HG02870 (cell line): ENCODE measurements around the gene STXBP5L.
"Not testable (repeated sequence)": the region's sequence is repeated elsewhere in the genome, so short reads cannot be mapped to it uniquely, and the experiment has no call there.

Source experiments
- ATAC-seq: cut with Tn5 transposase; IDR thresholded peaks from one replicate; pipeline ENCODE4 v1.9.1; 2021; ENCODE audit warnings: mild to moderate bottlenecking, moderate library complexity; ENCODE audit not compliant: unreplicated experiment

STXBP5L gene

DNA sequence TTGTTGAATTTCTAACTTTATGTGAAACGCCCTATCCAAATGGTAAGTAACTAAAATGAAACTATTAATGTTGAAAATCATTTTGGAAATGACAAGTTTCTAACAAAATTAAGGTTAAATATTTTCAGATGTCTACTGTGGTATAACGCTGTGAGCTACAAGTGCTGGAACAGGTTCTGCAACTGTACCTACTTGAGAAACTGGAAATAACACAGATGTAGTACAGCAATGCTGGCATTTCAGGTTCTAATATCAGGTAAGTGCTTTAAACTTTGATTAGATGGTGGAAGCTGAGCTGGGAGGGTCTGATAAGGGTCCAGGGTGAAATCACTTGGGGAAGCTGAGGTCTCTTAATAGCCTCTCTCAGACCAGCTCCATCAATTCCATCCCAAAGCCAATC is 315.1 kb downstream of the STXBP5L start:
- no peak for ATAC-seq

DNA sequence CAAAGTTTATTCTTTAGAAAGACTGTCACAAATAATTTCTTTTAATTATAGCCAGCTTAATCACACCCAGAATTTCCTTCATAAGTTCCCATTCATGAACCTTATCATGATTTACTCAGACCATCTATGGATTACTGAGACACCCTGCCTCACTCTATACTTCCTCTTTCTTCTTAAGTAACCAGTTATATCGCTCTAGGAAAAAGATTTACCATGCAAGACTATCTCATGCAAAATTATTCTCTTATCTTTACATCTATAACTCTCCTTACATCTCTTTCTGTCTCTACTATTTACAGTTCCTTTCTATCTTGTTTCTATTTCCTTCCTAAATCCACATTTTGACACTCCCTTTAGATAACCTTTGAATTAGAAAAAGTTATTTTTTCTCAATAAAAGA is 321.0 kb downstream of the STXBP5L start:
- ATAC-seq = no peak

DNA sequence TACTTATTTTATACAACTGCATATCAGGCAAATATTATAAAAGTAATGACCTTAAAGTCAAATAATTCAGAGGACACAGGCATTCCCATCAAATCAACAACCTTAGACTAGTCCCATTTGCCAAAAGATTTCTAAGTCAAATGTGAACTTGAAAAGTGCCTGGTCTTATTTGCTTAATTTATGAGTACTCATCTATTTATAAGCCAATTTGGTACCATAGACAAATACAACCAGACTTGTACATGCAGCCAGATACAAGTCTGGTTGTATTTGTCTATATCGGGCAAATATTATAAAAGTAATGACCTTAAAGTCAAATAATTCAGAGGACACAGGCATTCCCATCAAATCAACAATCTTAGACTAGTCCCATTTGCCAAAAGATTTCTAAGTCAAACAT is 322.2 kb downstream of the STXBP5L start:
- not testable (repeated sequence) for ATAC-seq

DNA sequence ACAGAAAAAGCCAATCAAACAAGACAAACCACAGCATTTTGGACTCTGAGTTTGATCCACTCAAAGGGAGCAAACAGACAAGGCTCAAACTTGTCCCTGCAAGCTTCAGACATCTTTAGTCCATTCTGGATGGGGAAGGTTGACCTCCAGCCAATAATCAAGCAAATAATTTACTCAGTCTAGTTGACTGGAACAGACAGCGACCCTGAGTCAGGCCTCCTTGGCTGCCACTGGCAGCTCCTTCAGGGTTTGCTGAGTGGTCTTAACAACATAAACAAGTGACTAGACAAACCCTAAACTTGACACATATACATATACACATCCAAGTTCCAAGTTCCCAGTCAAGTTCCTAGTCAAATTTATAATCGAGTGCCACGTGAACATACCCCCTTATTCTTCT is 323.9 kb downstream of the STXBP5L start:
- ATAC-seq = no peak

DNA sequence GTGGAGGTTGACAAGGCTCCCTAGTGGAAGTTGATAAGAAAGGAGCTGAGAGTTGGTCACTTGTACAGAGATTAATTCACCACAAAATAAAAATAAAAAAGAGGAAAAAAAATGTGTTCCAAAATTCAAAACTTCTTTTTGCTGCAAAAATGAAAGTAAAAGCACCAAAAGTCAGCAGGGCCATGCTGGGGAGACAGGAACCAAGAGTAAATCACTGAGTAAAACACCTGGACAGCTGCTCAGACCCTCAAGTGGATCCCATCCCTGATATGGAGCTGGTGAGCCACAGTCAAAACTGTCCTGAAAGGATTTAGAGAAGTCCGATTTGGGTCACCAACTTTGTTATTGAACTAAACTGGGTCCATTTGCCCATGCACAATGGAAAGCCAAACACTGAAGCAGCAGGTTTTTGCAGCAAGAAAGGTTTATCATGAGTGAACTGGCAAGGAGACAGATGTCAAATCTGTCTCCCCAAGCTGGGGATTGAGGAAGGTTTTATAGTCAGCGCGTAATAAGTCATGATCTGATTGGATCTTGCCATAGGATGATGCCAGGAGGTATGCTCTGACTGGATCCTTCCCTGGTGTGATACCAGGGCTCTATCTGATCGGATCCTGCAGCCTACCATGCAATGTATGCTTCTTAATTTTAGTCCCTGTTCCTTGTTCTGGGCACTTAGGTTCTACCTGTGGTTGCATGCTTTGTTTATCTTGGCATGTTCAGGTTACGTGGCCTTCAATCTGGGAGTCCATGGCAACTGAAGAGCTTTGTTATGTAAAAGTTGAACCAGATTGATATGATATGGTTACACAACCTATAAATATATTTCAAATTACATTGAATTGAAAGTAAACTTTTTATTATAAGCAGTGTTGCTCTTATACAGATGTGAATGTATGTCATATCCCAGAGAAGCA is 324.6 kb downstream of the STXBP5L start:
- ATAC-seq = no peak

DNA sequence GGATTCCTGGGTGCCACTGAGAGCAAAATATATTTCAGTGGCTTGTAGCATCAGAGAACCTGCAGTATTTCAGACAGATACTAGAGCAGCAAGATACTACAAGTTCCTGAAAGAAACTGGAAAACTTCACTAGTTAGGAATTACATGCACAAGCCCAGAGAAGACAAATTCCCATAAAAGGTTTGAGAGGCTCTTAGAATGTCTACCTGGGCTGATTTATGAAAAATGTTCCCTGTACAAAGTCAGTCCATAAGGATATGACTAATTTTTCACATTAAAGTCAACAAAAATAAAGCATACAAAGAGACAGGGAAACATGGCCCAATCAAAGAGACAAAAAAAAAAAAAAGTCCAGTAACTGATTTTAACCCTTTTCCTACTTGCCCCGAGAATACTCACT is 335.2 kb downstream of the STXBP5L start:
- ATAC-seq = no peak

DNA sequence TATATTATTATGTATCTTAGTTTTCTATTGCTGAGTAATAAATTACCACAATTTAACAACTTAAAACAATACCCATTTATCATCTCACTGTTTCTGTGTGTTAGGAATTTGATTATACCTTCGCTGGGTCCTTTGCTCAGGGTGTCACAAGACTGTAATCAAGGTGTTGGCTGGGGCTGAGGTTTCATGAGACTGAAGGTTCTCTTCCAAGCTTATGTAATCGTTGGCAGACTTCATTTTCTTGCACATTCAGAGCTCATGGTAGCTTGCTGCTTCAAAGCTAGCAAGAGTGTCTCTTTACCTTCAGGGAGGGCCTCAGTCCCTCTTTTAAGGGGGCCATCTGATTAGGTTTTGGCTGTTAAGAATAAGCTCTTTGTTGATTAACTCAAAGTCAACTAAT is 344.7 kb downstream of the STXBP5L start:
- no peak for ATAC-seq

DNA sequence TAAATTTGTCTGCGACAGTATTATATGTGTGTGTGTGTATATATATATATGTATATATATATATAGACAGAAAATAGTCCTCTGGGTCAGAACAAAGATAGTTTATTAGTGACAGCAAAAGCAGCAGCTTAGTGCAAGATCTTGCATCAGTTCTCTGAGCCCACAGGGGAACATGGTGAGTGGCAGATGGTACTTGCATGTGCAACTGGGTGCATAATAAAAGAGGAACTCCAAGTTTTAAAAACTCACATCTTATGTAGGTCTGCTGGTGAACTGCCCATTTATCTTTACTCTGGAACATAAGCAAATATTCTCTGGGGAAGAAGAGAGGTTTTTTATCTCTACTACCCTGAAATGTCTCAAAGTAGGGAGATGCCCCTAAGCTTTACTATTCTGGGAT is 361.4 kb downstream of the STXBP5L start:
- no peak for ATAC-seq

DNA sequence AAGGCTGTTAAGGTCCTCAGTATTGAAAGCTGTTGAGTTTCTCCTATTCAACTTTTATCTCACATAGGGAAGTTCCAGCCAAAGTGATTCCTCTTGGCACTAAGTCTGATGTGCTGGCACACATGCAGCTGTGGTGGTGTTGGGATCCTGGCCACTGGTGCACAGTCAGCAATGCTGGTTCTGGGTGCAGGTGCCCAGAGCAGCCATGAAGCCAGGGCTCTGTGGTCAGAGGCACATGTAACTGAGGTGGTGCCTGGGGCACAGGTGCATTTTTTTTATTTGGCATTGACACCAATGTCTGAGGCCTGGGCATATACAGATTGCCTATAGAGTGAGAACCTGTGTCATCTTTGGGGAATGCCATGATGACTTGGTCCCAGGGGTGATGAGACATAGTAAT is 366.4 kb downstream of the STXBP5L start:
- no peak for ATAC-seq

DNA sequence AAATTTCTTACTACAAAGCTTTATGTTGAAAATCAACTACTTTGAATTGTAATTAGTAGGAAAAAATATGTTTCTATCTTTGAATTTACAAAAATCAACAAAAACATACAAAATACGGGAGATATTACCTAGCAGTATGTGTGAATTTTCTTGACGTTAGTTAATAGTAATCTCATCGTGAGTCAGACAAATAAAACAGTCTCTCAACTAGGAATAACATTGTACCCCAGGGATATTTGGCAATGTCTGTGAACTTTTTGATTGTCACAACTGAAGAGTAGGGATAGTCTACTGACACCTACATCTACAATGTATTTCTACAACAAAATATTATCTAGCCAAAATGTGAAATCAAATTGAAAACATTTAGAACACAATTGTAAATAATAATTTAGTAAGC is 387.4 kb downstream of the STXBP5L start:
- ATAC-seq = no peak

DNA sequence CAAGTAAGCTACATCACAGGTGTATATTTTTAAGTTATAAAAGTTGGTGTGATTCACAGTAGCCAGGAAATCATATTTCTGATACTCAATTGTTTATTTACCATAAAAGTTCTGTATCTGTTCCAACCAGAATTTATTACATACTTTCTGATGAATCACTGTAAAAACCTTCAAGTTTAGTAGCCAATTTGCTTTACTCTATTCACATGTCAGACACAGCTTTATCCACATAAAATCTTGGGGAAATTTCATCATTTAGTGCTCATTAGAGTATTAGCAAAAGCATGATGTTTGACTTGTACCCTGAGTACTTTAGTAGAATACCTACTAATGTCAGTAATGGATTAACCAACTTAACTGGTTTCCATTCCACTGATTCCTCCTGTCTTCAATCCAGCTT is 388.0 kb downstream of the STXBP5L start:
- no peak for ATAC-seq

DNA sequence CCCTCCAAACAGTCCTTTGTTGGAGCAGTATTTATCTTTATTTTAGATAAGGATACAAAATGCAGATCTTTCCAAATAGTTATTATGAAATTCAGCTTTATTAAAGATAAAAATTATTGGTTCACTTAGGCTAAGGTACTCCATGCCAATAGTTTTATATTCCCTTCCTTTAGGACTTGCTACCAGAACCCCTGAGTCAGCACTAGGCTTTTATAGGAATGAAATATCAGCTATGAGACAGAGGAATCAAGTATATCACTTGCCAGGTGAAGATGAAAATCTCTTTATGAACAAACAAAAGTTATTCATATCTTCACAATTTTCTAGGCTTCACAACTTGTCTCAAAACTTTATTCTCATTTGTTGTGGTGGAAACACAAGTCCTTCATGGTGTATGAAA is 416.3 kb downstream of the STXBP5L start:
- ATAC-seq = no peak

DNA sequence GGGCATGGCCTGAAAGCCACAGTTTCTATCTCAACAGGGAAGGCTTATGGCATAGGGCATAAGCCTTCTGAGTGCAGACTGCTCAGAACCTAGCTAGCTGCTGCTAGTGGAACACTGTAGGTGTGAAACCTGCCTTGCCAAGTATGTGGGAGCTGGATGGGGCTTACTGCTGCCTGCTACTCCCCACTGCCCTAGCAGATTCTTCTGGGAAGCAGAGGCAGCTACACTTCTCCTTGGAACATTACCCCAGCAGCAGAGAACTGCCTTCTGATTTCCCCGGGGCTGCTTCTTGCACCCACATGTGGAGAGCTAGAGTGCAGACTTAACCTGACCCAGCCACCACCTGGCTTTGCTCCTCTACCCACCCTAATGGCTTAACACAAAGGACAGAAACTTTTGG is 422.1 kb downstream of the STXBP5L start:
- ATAC-seq = no peak

DNA sequence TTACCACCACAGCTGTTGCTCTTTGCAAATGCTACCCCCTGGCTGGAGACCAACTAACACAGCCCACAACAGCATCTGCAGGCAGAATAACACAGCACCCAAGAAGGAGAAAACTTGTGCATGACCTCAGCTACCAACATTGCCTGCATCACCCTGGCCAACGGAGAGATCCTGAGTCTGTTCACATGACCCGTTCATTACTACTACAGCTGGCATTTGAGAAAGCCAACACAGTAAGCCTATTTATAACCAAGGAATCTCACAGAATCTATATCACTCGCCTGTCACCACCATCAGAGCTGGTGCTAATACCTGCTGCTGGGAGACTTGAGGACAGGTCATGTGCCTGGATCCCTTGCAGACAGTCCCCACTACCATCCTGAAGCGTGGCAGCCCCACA is 422.6 kb downstream of the STXBP5L start:
- ATAC-seq = no peak

DNA sequence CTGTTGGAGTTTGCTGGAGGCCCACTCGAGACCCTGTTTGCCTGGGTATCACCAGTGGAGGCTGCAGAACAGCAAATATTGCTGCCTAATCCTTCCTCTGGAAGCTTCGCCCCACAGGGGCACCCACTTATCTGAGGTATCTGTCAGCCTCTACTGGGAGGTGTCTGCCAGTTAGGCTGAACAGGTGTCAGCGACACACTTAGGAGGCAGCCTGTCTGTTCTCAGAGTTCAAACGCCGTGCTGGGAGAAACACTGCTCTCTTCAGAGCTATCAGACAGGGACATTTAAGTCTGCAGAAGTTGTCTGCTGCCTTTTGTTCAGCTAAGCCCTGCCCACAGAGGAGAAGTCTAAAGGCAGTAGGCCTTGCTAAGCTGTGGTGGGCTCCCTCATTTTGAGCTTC is 448.0 kb downstream of the STXBP5L start:
- ATAC-seq = not testable (repeated sequence)

DNA sequence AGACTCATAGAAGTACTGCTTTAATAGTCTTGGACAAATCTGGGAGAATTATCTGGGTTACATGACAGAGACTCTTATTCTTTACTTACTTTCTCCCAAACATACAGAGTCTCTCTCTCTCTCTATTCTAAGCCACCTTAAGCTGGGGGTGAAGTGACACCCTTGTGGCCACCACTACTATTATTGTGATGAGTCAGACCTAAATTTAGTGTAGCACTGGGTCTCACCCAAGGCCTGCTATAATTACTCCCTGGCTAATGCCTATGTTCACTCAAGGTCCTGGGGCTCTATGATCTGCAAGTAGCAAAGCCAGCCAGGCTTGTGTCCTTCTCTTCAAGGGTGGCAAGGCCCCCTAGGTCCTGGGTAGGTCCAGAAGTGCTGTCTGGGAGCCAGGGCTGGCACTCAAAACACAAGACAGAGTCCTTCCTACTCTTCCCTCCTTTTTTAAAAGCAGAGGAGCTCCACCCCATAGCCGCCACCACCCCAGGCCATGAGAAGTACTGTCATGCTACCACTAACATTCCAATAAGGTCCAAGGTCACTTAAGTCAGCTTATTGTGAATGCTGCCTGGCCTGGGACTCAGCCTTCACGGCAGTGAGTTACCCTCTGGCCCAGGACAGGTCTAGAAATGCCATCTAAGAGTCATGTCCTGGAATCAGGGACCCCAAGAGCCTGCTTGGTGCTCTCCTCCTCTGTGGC is 454.2 kb downstream of the STXBP5L start:
- peak; percentile 89 for ATAC-seq

DNA sequence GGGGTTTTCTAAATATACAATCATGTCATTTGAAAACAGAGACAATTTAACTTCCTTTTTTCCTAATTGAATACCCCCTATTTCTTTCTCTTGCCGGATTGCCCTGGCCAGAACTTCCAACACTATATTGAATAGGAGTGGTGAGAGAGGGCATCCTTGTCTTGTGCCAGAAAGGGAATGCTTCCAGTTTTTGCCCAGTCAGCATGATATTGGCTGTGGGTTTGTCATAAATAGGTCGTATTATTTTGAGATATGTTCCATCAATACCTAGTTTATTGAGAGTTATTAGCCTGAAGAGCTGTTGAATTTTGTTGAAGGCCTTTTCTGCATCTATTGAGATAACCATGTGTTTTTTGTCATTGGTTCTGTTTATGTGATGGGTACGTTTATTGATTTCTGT is 480.3 kb downstream of the STXBP5L start:
- not testable (repeated sequence) for ATAC-seq

DNA sequence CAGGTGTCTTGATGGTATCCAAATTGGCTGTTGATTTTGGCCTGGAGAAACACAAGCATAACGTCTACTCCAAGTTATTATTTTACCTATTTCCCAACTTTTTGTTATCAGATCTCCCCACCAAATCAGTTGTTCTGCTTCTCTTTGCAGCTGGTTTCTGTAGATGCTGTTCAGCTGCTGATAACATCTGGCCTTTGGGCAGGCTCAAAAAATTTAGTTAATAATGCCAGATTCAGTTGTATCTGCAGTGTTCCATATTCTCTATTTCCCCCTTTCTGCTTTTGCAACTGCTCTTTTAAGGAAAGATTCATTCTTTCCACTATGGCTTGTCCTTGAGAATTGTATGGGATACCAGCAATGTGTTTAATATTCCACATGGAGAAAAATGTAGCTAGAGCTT is 488.0 kb downstream of the STXBP5L start:
- ATAC-seq = not testable (repeated sequence)

DNA sequence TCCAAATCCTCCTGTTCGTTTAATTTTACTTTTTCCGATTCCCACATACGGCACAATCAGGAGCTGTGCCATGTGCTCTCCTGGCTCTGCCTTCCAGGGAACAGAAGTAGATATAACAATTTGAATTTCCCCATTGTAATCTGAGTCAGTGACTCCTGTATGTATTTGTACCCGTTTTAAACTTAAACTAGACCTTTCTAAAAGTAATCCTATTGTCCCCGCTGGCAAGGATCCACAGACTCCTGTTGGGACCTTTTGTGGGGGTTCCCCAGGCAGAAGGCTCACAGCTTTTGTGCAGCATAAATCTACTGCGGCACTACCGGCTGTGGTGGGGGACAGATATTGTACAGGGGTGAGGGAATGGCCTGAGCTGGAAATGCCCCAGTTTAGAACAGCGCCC is 490.0 kb downstream of the STXBP5L start:
- ATAC-seq = not testable (repeated sequence)

DNA sequence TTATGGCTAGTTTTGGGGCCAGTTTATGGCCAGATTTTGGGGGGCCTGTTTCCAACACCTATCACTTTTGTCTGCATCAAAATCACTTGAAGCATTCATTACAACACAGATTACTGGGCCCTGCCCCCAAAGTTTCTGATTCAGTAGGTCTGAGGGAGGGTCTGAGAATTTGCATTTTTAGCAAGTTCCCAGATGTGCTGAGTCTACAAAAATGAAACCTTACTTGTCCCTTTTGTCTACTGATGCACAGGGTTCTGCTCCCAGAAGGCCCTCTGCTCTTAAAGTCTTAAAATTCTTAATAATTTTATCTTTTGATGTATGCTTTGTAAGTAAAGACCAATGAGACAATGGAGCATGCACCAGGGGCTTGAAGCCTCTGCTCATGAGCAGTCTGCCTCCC is 491.8 kb downstream of the STXBP5L start:
- no peak for ATAC-seq

DNA sequence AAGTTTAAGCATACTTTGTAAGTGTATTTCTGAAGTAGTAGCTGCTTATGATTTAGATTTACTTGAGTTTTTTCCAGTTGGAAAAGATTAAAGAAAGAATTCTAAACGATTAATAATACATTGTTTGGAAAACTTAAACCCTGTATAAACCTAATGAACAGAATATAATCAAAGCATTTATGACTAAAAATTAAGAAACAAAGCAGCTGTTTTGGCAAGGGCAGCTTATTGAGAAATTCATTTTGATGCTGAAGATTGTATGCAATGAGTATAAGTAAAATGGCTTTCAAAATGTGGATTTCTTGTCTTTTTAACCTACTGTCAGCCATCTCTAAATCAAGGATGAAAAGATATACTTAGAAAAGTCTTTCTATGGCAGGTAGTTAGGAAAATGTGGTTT is 497.6 kb downstream of the STXBP5L start:
- ATAC-seq = no peak

DNA sequence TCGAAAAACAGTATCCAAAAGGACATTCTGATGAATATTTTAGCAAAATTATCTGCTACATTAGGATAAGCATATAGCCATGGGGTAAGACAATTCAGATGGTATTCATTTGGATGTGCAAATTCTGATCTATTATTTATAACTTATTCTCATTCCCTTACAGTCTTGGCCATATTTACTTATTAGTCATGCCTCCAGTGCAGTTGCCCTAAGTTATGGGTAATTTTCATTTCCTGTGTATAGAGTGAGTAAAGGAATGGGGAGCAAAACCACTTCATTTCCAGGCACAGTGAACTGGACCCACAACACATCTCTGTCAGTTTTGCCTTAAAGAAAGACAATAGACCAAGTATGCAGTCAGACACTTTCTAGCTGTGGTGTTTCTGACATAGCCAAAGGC is 503.5 kb downstream of the STXBP5L start:
- ATAC-seq = no peak
